Effector memory CD8-positive, alpha-beta T cell (primary cell): ENCODE data around the gene FFAR4.

Experiments used
- ATAC-seq: fragments of 150-1000 bp; cut with Tn5 transposase; replicated peaks from 2 replicates; pipeline ENCODE4 v1.10.0; 2021; ENCODE audit warnings: mild to moderate bottlenecking, moderate library complexity
- DNase-seq, 3 experiments: peaks; one replicate each; pipeline ENCODE4 v3.0.0; 2021
- H3K27ac Mint-ChIP-seq, 2 donors: one replicate each; pipeline ENCODE4 v1.8.0; 2022; ENCODE audit warnings: mild to moderate bottlenecking in 2 of 2, mixed read lengths in 2 of 2, moderate library complexity in 2 of 2
- H3K27me3 Mint-ChIP-seq, 2 donors: one replicate each; pipeline ENCODE4 v1.8.0; 2022; ENCODE audit warnings: mixed read lengths in 2 of 2
- H3K36me3 Mint-ChIP-seq: one replicate; pipeline ENCODE4 v1.8.0; 2022; ENCODE audit warnings: mild to moderate bottlenecking, moderate library complexity, mixed read lengths; ENCODE audit not compliant: insufficient read depth
- H3K4me1 Mint-ChIP-seq, 2 donors: one replicate each; pipeline ENCODE4 v1.8.0; 2022; ENCODE audit warnings: low read depth in 2 of 2, mixed read lengths in 2 of 2
- H3K4me3 Mint-ChIP-seq, 2 donors: one replicate each; pipeline ENCODE4 v1.8.0; 2022; ENCODE audit warnings: mild to moderate bottlenecking in 2 of 2, mixed read lengths in 2 of 2, moderate library complexity in 2 of 2
- H3K9me3 Mint-ChIP-seq, 2 donors: one replicate each; pipeline ENCODE4 v1.8.0; 2022; ENCODE audit warnings: mixed read lengths in 2 of 2

Gene FFAR4

DNA sequence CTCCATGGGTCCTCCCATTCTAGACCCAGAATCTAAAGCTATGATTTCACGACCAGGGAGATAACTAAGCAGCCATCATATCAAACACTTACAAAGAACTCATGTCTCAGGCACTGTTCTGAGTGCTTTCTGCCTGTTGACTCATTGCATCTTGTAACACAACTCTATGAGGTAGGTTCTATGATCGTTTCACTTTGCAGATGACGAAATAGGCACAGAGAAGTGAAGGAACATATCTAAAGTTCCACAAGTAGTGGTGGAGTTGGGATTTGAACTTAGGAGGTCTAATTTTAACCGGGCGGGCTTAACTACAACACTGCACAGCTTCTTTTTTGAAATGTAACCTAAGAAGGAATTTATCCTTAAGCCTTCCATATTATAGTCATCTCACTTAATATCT lies 31.7 kb downstream of the FFAR4 start:
- H3K9me3 Mint-ChIP-seq = no peaks in the 10 kb centered on the region
- no peaks in the 10 kb centered on the region for H3K4me1 Mint-ChIP-seq
- DNase-seq (no peak), ATAC-seq (no peak)
- H3K27me3 Mint-ChIP-seq = peaks cover 16 to 35% of the 10 kb centered on the region in 2 donors
- H3K4me3 Mint-ChIP-seq = no peak overlapping the region
- no peaks in the 10 kb centered on the region for H3K36me3 Mint-ChIP-seq
- H3K27ac Mint-ChIP-seq = no peak overlapping the region

DNA sequence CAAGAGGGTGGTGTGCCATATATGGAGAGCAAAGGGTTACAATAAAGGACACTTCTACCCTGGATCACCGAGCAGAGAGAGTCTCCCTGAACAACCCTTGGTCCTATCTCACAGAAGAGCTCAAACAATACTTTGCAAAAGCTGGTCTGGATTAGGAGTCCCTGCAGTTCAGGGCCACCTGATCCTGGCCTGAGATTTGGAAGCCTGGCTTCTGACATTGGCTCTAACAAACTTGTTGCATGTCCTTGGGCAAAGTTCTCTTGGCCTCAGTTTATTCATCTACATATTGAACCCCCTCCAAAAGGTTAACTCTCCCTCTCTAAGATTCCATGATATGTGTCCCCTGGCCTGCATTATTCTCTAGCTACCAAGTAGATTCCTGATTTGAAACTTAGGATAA lies 32.9 kb downstream of the FFAR4 start:
- Mint-ChIP-seq H3K9me3 (no peaks in the 10 kb centered on the region), H3K27me3 (peaks cover 24 to 46% of the 10 kb centered on the region in 2 donors), H3K4me1 (no peaks in the 10 kb centered on the region), H3K4me3 (no peak overlapping the region), H3K36me3 (no peaks in the 10 kb centered on the region), H3K27ac (no peak overlapping the region)
- ATAC-seq (no peak), DNase-seq (no peak)

- Mint-ChIP-seq H3K27ac (no peak overlapping the region), H3K9me3 (no peaks in the 10 kb centered on the region), H3K4me3 (no peak overlapping the region), H3K27me3 (peaks cover 29 to 48% of the 10 kb centered on the region in 2 donors), H3K36me3 (no peaks in the 10 kb centered on the region), H3K4me1 (no peaks in the 10 kb centered on the region)
- DNase-seq (no peak), ATAC-seq (no peak)
Observed at GRCh38 chr10:93599778-93600177, 33.3 kb downstream of the FFAR4 start.

- H3K36me3 Mint-ChIP-seq = no peaks in the 10 kb centered on the region
- no peak for ATAC-seq
- H3K27me3 Mint-ChIP-seq = peaks cover 29 to 48% of the 10 kb centered on the region in 2 donors
- no peak overlapping the region for H3K27ac Mint-ChIP-seq
- no peaks in the 10 kb centered on the region for H3K9me3 Mint-ChIP-seq
- no peaks in the 10 kb centered on the region for H3K4me1 Mint-ChIP-seq
- no peak overlapping the region for H3K4me3 Mint-ChIP-seq
- DNase-seq = no peak
Observed at GRCh38 chr10:93600446-93601145, 34.1 kb downstream of the FFAR4 start.

DNA sequence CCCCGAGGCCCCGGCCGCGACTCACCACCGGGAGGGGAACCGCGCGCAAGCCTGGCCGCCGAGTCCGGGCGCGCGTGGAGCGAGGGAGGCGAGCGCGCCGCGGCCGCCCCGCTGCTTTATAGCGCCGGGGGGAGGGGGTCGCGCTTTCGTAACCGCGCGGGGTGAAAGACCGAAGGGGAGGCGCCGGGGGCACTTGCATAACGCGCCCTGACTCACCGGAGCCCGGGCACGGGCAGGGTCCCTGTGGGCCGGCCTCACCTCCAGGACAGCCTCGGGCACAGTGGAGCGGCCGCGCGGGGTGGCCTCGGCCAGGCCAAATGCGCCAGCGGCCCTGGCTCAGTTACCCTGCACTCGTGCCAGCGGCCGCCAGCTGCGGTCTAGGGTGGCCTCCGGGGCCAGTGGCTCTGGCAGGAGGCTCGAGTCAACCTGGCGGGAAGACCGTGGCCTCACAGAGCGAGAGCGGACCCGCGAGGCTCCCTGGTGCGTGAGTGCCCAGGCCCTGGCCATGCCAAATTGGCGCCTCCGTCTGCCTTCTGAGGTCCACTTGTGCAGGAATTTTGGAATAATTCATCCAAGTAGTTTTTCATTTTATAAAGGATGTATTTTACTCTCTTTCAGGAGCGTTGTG lies 34.8 kb downstream of the FFAR4 start, which contains the start of gene RBP4:
RBP4 (minus strand) TSS at position 90 of the 628 bp plus-strand sequence. CDS start 207 bp downstream, outside the sequence.
- ATAC-seq = no peak
- H3K27me3 Mint-ChIP-seq = peaks cover 33 to 54% of the 10 kb centered on the region in 2 donors
- H3K9me3 Mint-ChIP-seq = no peaks in the 10 kb centered on the region
- H3K4me3 Mint-ChIP-seq = no peak within 1 kb of the TSS
- no peak for DNase-seq
- no peaks in the 10 kb centered on the region for H3K36me3 Mint-ChIP-seq
- no peak within 1 kb of the TSS for H3K27ac Mint-ChIP-seq
- no peaks in the 10 kb centered on the region for H3K4me1 Mint-ChIP-seq

DNA sequence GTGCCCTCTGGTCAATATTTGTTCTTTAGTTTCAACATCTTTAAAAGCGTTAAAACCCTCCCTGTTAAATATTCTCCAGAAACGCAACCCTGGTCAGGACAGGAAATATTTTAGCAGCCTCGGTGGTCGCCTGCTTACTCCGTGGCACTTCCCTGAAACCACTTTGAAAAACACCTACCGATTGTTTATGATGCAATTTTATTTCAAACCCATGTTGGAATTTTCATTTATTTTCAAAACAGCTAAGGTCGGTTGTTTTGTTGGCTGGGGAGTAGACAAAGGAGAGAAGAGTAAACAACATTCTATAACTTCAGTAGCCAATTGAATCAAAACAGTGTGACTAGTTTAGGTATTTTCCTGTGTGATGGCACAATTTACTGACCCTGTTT lies 35.3 kb downstream of the FFAR4 start:
- DNase-seq = no peak
- Mint-ChIP-seq H3K4me3 (no peak overlapping the region), H3K4me1 (no peaks in the 10 kb centered on the region), H3K27ac (no peak overlapping the region), H3K9me3 (no peaks in the 10 kb centered on the region), H3K36me3 (no peaks in the 10 kb centered on the region), H3K27me3 (peaks cover 37 to 59% of the 10 kb centered on the region in 2 donors)
- ATAC-seq = no peak

DNA sequence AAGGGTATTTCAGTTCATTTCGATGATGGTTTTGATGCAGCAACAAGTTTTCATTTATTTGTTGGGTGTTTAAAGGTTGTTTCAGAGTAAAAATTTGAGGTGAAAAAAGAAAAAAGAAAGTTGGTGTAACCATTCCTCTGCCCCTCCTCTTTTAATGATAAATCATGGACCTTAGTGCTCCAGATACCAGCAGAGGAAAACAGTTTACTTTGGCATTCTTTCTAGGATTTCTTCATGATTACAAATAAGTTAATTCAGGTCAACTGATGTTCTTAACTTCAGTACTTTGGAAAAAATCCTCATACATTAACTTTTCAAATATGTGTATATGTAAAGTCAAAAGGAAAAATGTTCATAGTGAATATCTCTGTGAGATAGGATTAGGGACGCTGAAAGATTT lies 36.6 kb downstream of the FFAR4 start:
- no peaks in the 10 kb centered on the region for H3K36me3 Mint-ChIP-seq
- no peaks in the 10 kb centered on the region for H3K4me1 Mint-ChIP-seq
- H3K4me3 Mint-ChIP-seq = no peak overlapping the region
- ATAC-seq (no peak), DNase-seq (no peak)
- no peak overlapping the region for H3K27ac Mint-ChIP-seq
- peaks cover 42 to 61% of the 10 kb centered on the region in 2 donors for H3K27me3 Mint-ChIP-seq
- H3K9me3 Mint-ChIP-seq = peaks cover 0 to 1% of the 10 kb centered on the region in 2 donors

- Mint-ChIP-seq H3K27ac (no peak overlapping the region), H3K36me3 (no peaks in the 10 kb centered on the region), H3K9me3 (peaks cover 0 to 1% of the 10 kb centered on the region in 2 donors), H3K4me1 (no peaks in the 10 kb centered on the region), H3K4me3 (no peak overlapping the region), H3K27me3 (peaks cover 47 to 67% of the 10 kb centered on the region in 2 donors)
- DNase-seq = no peak
- no peak for ATAC-seq
Observed at GRCh38 chr10:93604146-93604545, 37.7 kb downstream of the FFAR4 start.

- H3K4me1 Mint-ChIP-seq = no peaks in the 10 kb centered on the region
- no peak overlapping the region for H3K4me3 Mint-ChIP-seq
- ATAC-seq (no peak), DNase-seq (no peak)
- peaks cover 0 to 1% of the 10 kb centered on the region in 2 donors for H3K9me3 Mint-ChIP-seq
- H3K27ac Mint-ChIP-seq = no peak overlapping the region
- peaks cover 34 to 47% of the 10 kb centered on the region in 2 donors for H3K27me3 Mint-ChIP-seq
- no peaks in the 10 kb centered on the region for H3K36me3 Mint-ChIP-seq
Observed at GRCh38 chr10:93608421-93608820, 42.0 kb downstream of the FFAR4 start.

GRCh38 chr10:93612311-93612710 lies 45.8 kb downstream of the FFAR4 start, which contains the start of gene PDE6C:
TSS of gene PDE6C (plus strand) at chr10:93612537. CDS start at chr10:93612726, 189 bp downstream.
- no peaks in the 10 kb centered on the region for H3K4me1 Mint-ChIP-seq
- no peak for DNase-seq
- ATAC-seq = no peak
- no peaks in the 10 kb centered on the region for H3K9me3 Mint-ChIP-seq
- peaks cover 13 to 31% of the 10 kb centered on the region in 2 donors for H3K27me3 Mint-ChIP-seq
- H3K27ac Mint-ChIP-seq = no peak within 1 kb of the TSS
- H3K36me3 Mint-ChIP-seq = no peaks in the 10 kb centered on the region
- H3K4me3 Mint-ChIP-seq = no peak within 1 kb of the TSS

DNA sequence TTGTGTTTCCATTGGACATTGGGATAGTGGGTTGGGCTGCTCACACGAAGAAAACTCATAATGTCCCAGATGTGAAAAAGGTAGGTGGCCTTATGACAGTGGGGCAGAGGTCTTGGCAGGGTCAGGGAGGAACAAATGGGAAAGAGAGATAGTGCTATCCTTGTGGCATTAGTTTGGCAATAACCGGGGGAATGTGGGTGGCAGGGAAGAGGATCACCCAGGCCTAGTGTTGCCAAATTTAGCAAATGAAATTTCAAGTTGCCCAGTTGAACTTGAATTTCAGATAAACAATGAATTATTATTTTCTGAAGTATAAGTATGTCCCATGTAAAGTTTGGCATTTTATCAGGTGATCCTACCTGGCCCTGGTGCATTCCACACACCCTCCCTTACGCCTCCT lies 46.7 kb downstream of the FFAR4 start:
- H3K4me1 Mint-ChIP-seq = no peaks in the 10 kb centered on the region
- H3K27ac Mint-ChIP-seq = no peak overlapping the region
- H3K9me3 Mint-ChIP-seq = no peaks in the 10 kb centered on the region
- H3K4me3 Mint-ChIP-seq = no peak overlapping the region
- peaks cover 8 to 31% of the 10 kb centered on the region in 2 donors for H3K27me3 Mint-ChIP-seq
- no peaks in the 10 kb centered on the region for H3K36me3 Mint-ChIP-seq
- no peak for DNase-seq
- ATAC-seq = no peak

- Mint-ChIP-seq H3K27ac (no peak overlapping the region), H3K36me3 (no peaks in the 10 kb centered on the region), H3K27me3 (peaks cover 2 to 26% of the 10 kb centered on the region in 2 donors), H3K4me1 (no peaks in the 10 kb centered on the region), H3K9me3 (no peaks in the 10 kb centered on the region), H3K4me3 (no peak overlapping the region)
- DNase-seq = no peak
- ATAC-seq = no peak
Observed at GRCh38 chr10:93614101-93614825, 47.8 kb downstream of the FFAR4 start.

DNA sequence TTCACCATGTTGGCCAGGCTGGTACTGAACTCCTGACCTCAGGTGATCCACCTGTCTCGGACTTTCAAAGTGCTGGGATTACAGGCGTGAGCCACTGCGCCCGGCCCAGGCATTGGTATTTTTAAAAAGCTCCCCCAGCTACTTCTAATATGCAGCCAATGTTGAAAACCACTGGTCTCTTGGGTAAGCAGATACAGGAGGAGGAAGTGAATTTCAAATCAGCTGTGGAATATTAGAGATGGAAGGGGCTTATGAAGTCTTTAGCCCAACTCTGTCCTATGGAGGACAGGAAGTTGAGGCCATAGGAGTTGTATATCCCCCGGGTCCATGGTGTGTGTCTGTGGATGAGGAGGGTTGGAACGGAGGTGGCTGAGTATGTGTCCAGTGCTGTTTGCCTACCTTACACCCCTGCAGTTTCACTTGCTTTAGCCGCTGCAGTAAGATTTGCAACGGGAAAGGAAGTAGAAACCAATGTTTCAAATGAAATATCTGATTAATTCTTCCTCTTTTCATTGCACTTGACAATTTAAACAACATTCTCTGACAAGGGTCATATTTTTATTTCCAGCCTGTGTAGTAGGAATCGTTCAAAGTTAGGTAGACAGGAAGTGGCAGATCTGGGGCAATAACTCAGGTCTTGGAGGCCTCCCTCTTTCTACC lies 49.2 kb downstream of the FFAR4 start:
- no peak overlapping the region for H3K27ac Mint-ChIP-seq
- DNase-seq = no peak

More for the DNA sequence above, 49.2 kb downstream of the FFAR4 start:
- H3K27me3 Mint-ChIP-seq = peaks cover 0 to 24% of the 10 kb centered on the region in 2 donors
- no peak for ATAC-seq
- no peaks in the 10 kb centered on the region for H3K4me1 Mint-ChIP-seq
- no peaks in the 10 kb centered on the region for H3K36me3 Mint-ChIP-seq
- no peak overlapping the region for H3K4me3 Mint-ChIP-seq
- no peaks in the 10 kb centered on the region for H3K9me3 Mint-ChIP-seq
